Activated CD4-positive, alpha-beta T cell treated with anti-CD3 and anti-CD28 coated beads, Interleukin-2, Interleukin-6, amounts not matched to agents 100 ng/mL and 50 ng/mL, durations not matched to agents 16 hours and 8 hours (primary cell): ENCODE measurements around the gene NRG2.

ENCODE experiments used
- DNase-seq: peaks from one replicate; pipeline ENCODE4 v3.0.0-alpha.2; 2020

NRG2 gene

DNA sequence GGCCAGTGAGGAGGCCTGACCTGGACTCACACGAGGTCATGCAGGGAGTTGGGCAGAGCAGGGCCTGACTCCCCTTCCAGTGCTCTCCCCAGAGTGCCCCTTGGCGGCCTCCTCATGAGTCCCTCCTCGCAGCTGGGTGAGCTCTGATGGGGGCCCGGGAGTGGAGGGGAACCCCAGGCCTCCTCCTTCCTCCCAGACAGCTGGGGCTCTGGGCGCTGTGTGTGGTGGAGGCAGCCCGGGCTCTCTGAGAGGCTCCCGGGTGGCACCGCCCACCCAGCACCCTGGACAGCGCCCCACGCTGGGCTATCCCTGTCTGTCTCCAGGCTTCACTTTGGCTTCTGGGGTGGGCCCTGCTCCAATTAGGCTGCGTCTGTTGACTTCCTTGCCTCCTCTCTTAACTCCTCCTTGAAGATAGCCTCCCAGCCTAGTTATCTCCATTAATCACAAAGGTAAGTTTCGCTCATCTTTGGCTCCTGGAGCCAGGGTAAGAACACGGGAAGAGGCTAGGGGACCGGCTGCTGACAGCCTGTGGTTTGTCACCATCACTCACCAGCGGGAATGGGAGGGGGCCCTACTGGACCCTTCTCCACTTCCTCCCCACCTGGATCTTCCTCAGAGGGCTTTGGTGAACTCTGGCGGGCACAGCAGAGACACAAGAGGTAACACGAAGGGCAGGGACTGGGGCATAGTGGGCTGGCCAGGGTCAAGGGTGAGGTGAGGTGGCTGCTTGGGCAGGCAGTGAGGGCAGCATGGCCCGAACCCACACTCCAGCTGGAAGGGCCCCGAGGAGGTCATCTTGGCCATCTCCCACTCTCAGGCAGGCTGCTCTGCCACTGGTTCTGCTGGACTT, 234.4 kb downstream of the NRG2 start:
- peak; percentile 36 for DNase-seq

DNA sequence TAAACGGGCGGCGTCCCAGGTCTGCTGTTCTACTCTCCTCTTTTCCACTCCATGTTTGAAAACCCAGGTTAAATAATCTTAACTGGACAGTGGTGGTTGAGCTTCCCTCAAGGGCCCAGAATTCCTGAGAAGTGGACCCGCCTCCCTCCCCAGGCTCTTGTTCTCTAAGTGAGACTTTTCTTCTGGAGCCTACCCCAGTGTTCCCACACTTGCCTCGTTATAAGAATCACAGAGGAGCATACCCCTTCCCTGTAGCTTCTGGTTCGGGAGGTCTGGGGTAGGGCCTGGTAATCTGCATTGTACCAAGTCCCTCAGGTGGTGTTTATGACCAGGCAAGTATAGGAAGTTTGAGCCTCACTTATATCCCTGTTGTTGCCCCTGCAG, 235.5 kb downstream of the NRG2 start:
- no peak for DNase-seq

DNA sequence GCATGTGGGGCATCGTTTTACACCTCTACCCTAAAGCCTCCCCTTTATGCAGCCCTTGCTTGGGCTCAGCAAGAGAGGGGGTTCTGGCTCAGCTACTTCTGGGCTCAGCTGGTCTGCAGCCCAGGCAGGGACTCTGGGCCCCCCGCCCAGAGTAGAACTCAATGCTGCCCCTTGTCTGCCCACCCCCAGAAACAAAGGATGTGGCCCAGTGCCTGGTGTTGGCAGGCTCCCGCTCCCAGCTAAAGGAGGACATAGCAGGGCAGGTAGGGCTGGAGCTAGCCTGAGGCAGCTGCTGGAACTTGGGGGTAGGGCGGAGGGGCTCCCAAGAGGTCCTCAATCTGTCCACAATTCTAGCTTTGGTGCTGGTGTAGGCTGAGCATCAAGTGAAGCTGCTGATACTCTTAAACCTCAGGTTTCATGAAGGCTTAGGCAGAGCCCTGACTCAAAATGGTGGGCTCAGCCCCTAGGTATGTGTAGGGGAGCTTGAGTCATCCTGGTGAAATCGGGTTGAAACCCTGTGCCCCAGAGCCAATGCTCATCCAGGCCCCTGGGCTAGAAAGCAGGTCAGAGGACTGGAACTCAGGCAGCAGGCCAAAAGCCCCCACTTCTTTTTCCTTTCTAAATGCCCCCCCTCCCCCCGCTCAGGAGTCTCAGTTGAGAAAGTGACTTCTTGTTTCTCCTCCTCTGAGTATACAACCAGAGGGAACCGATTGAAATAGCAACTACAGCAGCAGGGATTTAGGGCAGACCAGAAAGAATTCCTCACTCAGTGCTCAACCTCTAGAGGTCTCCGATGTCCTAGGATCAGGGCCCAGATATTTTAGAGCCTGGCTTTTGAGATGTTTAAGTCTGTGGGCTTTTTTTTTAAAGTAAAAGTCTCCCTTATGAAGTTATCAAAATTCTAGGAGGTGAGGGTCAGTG, 236.1 kb downstream of the NRG2 start:
- no peak for DNase-seq

DNA sequence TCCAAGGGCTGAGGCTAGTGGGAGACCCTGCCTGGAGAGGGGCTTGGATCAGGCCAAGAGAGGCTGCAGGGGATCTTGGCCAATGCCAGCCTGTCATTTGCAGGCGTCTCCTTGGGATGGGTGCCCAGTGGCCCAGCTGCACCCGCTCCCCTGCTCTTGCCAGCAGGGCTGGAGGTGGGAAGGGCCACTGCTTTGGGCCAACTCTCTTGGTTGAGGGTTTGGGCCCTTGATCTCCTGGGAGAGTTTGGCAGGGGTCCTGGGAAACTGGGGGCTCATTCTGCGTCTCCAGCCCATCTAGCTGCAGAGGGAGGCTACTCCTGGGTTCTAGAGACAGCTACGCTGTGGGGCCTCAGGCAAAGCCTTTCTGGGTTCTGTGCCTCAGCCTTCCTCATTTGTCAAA, 237.0 kb downstream of the NRG2 start:
- DNase-seq = no peak

DNA sequence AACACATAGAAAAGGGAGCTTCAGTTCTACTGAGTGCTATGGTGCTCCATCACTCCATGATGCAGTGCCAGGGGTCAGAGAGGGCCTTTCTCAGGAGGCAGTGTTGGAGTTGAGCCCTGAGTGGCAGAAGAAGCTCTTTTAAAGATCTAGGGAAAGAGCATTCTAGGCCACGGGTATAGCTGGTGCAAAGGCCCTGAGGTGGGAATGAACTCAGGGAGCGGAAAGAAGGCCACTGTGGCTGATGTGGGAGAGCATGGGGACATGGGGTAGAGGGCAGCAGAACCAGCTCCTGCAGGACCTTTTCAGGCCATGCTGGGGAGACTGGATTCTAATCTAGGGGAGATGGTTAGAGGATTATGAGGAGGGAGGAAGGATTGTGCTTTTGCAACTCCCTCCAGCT, 237.6 kb downstream of the NRG2 start:
- DNase-seq = no peak

DNA sequence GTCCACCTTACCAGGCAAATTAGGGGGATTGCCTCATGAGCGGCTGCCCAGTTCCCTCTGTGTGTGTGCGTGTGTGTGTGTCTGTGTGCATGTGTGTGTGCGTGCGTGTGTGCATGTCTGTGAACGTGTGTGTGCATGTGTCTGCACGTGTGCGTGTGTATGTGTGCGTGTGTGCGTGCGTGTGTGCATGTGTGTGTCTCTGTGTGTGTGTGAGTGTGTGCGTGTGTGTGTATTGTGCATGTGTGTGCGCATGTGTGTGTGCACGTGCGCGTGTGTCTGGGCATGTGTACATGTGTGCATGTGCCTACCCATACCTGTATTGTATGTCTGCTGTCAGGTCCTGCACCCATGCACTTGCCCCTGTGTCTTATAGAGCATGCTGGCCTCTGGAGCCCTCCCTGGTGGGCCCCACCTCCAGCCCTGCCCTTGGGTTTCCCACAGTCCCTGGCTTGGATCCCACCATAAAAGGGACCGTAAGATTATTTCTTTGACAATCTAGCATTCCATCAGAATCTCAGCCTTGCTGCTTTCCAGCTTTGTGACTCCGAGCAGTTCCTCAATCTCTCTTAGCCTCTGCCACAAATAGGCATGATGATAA, 238.2 kb downstream of the NRG2 start:
- DNase-seq = no peak

DNA sequence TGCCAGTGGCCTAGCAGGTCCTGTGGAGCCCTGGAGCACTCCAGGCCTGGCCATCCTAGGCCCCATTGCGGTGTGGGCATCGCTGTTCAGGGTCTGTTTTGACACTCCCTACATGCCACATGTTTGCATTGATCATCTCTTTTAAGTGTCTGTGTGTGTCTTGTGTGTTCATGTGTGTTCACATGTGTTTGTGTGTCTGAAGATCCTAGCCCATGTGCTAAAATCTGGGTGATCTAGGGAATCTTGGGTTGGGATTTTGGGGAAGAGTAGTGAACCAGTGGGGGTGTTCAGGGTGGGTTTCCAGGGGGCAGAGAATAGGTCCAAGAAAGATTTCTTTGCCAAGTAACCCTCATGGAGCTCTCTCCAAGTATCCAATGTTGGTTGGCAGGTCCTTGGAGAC, 239.1 kb downstream of the NRG2 start:
- no peak for DNase-seq

DNA sequence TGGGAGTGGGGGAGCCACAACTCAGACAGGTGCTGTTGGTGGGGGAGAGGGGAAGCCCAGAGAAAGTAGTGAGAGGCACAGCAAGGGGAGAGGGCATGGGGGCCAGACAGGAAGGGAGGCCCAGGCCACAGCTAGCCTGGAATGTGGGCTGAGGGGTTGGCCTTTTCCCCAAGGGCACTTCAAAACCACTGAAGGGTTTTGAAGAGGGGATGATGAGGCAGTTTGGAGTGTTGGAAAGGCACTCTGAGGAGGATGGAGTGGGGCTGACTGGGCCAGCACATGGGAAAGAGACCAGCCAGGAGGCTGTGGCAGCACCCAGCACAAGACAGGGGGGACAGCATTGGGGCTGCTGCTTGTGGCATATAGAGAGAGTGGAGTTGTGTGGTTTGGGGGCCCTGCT, 243.7 kb downstream of the NRG2 start:
- DNase-seq = no peak

DNA sequence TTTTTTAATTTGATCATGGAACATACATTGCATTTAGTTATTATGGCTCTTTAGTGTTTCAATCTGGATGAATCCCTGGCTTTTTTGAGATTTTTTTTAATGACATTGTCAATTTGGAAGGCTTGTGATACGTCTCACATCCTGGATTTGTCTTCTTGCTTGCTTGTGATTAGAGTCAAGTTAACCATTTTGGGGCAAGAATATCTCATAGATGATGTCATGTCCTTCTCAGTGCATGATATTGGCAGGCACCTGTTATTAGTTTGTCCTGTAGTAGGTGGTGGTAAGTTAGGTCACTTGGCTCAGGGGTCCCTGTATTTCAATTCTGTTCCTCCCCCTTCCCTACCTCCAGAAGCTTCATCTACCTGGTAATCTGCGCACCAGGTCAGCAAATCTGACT, 244.2 kb downstream of the NRG2 start:
- no peak for DNase-seq

DNA sequence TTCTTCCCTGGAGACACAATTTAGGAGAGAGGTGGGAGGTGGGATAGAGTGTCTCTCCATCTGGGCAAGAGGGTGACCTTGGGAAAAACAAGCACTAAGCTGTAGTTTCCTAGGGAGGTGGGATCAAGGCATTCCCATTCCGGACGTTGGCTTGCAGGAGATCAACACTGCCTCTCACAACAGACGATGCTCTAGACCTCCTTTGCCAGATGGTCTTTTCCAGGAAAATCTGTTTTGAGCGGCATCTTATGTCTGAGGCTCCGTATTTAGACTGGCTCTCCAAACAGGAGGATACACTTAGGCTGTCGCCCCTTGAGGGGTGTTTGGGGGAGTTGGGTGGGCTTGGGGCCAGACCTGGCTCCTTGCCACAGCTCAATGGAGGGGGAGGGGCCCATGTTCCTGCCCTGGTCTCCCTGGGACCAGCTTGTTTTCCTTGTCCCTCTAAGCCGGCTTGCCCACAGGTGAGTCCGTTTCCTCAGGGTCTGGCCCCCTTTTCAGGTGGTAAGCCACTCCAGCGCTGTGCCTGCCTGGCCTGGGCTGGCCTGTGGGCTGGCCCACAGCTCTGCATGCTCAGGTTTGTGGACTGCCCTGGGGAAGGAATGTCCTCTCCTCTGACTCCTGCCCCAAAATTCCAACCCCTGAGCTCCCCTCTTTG, 245.1 kb downstream of the NRG2 start:
- DNase-seq = no peak

DNA sequence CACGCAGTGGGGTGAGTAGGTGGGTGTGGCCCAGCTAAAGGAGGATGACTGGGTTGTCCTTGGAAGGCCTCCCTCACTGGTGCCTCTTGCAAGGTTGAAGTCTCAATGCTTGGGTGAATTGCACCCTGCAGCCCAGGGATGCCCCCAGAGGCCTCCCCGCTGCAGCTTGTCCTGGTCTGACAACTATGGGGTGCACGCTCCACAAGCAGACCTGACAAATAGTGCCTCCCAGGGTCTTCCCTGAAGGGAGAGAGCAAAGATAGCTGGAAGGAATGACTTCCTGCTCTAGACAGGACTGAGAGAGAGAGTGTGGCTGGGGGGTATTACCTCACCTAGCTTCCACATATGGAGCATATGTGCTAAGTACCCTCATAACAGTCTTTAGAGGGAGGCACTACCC, 245.8 kb downstream of the NRG2 start:
- no peak for DNase-seq
